ENCODE measurements around the gene OR14I1. TPM values are rescaled to one million over a fixed set of nuclear protein-coding genes. Genes with fewer than 3 reads are reported as not detected.
"Not testable (repeated sequence)": the region's sequence is repeated elsewhere in the genome, so short reads cannot be mapped to it uniquely, and the experiment has no call there.

OR14I1 gene
- total RNA-seq, 1 donor from 2014 or later, result not detected

GRCh38 chr1:248686815-248687214 lies 15.8 kb downstream of the OR14I1 start:
- no peak for DNase-seq

DNA sequence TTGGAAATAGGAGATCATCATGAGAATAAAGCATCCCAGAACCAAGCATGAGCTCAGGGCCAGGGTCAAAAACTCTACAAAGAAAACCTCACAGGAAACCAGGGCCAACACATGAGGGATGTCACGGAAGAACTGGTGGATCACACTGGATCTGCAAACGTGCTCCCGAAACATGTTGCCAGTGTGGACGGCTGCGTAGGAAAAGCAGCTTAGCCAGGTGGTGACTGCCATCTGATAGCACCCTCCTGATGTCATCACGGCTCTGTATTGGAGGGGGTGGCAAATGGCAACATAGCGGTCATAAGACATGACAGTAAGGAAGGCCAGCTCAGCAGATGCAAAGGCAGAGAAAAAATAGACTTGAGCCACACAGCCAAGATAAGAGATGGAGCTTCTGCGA lies 20.9 kb downstream of the OR14I1 start:
- no peak for DNase-seq

- DNase-seq, result no peak
Observed at GRCh38 chr1:248670003-248670402, 32.6 kb downstream of the OR14I1 start.

- DNase-seq, result not testable (repeated sequence)
Observed at GRCh38 chr1:248663453-248664328, 38.9 kb downstream of the OR14I1 start.

GRCh38 chr1:248656797-248657196 lies 45.8 kb downstream of the OR14I1 start:
- DNase-seq, result not testable (repeated sequence)

DNA sequence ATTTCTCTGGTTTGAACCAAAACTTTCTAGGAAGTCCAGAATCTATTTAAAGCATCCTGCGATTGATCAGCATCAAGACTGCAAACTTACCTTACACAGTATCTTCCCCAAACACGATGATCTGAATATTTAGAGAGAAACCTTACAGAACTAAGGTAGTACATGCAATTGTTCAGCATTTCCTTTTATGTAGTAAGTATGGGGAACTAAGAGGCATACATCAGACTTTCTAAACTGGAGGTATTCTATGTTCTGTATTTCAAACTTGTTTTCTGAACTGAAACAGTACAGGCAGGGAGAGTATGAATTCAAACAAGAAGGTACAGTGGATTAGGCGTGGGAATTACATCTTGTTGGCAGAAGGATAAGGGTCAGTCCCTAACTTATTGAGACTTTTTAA lies 47.2 kb downstream of the OR14I1 start, which contains the start of gene OR2T27:
Gene OR2T27 (minus strand): TSS at position 175 of the 400 bp plus-strand sequence. CDS start 4,644 bp downstream, outside the sequence.
- DNase-seq, result not testable (repeated sequence)

Small RNAs within 50 kb of the gene (small RNA-seq; reads per million reads assigned to genes)
- gene AHCYP8 (ENCODE audit: low replicate concordance), result not detected

Other genes starting within 250 kb of the OR14I1 start
- gene OR2T3, start 229.4 kb downstream of the OR14I1 start, total RNA-seq, result not detected
- not detected for gene OR2T5, start 214.2 kb downstream of the OR14I1 start, total RNA-seq
- not detected for gene OR2G6, start 194.7 kb downstream of the OR14I1 start, total RNA-seq
- not detected for gene OR2T29, start 140.0 kb downstream of the OR14I1 start, total RNA-seq
- not detected for gene OR2T34, start 128.0 kb downstream of the OR14I1 start, total RNA-seq
- gene OR2T10, start 105.1 kb downstream of the OR14I1 start, total RNA-seq, result not detected
- not detected for gene OR2T11, start 67.7 kb downstream of the OR14I1 start, total RNA-seq
- gene OR2T35, start 57.5 kb downstream of the OR14I1 start, total RNA-seq, result not detected
- gene OR2T27, start 47.2 kb downstream of the OR14I1 start, total RNA-seq, result not detected
- gene LYPD8, start 53.0 kb upstream of the OR14I1 start, total RNA-seq, result not detected
- gene SH3BP5L, start 123.1 kb upstream of the OR14I1 start, total RNA-seq, result 10.4 TPM
- gene ZNF672, start 135.5 kb upstream of the OR14I1 start, total RNA-seq, result 11.2 TPM
- gene ZNF692, start 156.3 kb upstream of the OR14I1 start, total RNA-seq, result 16.3 TPM
- gene PGBD2, start 203.5 kb upstream of the OR14I1 start, total RNA-seq, result 5.3 TPM

All from skin of body (tissue), 3 donors.